Coronary artery (tissue), 2 donors: ENCODE results near the gene ANXA11.
"Not testable (repeated sequence)": the region's sequence is repeated elsewhere in the genome, so short reads cannot be mapped to it uniquely, and the experiment has no call there.

Experiments
- DNase-seq: peaks from one replicate; pipeline ENCODE4 v3.0.0-alpha.2; 2017; ENCODE audit warnings: low spot score
- H3K27ac ChIP-seq, 2 donors: fragments of 200-600 bp; sonication (generic); one replicate each; pipeline ENCODE4 v1.5.1; 2016 to 2019
- H3K4me3 ChIP-seq: fragments of 200-600 bp; sonication (generic); 2 replicates; pipeline ENCODE4 v1.5.1; 2016; ENCODE audit warnings: mild to moderate bottlenecking, moderate library complexity
- CTCF ChIP-seq: fragments of 200-600 bp; sonication (generic); IDR thresholded peaks from one replicate; pipeline ENCODE4 v1.5.1; 2019; ENCODE audit warnings: antibody characterized with exemption

Gene ANXA11

GRCh38 chr10:80226723-80227122 lies 21.4 kb upstream of the ANXA11 start:
- not testable (repeated sequence) for DNase-seq, H3K27ac ChIP-seq, H3K4me3 ChIP-seq

GRCh38 chr10:80223031-80223419 lies 17.7 kb upstream of the ANXA11 start:
- not testable (repeated sequence) for H3K27ac ChIP-seq, DNase-seq

GRCh38 chr10:80218878-80219277 lies 13.5 kb upstream of the ANXA11 start:
- H3K27ac ChIP-seq, H3K4me3 ChIP-seq, DNase-seq: not testable (repeated sequence)

More at GRCh38 chr10:80223031-80223419, 17.7 kb upstream of the ANXA11 start:
- H3K4me3 ChIP-seq: not testable (repeated sequence)

GRCh38 chr10:80214368-80214982 lies 9.1 kb upstream of the ANXA11 start:
- not testable (repeated sequence) for H3K4me3 ChIP-seq, H3K27ac ChIP-seq, DNase-seq

- not testable (repeated sequence) for H3K27ac ChIP-seq, DNase-seq, H3K4me3 ChIP-seq
Observed at GRCh38 chr10:80212535-80213115, 7.3 kb upstream of the ANXA11 start.

- H3K27ac ChIP-seq: no peak overlapping the region
- H3K4me3 ChIP-seq: no peak overlapping the region
- DNase-seq: no peak
- TF ChIP-seq CTCF: no peak
Observed at GRCh38 chr10:80211786-80212185, 6.4 kb upstream of the ANXA11 start.

- no peak overlapping the region for H3K27ac ChIP-seq
- no peak overlapping the region for H3K4me3 ChIP-seq
- DNase-seq: no peak
- TF ChIP-seq CTCF: no peak
Observed at GRCh38 chr10:80210259-80210658, 4.9 kb upstream of the ANXA11 start.

- no peak for TF ChIP-seq CTCF
- Histone ChIP-seq H3K27ac (peak overlapping the region; percentile 91 to 100), H3K4me3 (peak overlapping the region; percentile 66)
- no peak for DNase-seq
Observed at GRCh38 chr10:80207768-80208370, 2.5 kb upstream of the ANXA11 start.

GRCh38 chr10:80206277-80206655 lies 929 bp upstream of the ANXA11 start:
- Histone ChIP-seq H3K27ac (peak overlapping the region; percentile 99 to 100), H3K4me3 (peak overlapping the region; percentile 100)
- TF ChIP-seq CTCF: no peak
- DNase-seq: no peak
